Esophagus muscularis mucosa (tissue), 2 donors: ENCODE measurements around the gene CSRP3.

Experiments
- POLR2A ChIP-seq: fragments of 450-650 bp; IDR thresholded peaks from one replicate; pipeline ENCODE4 v1.6.1; 2017; ENCODE audit warnings: antibody characterized with exemption, moderate library complexity, mild to moderate bottlenecking, low read depth
- POLR2AphosphoS5 ChIP-seq, 2 donors: sonication (generic); formaldehyde crosslinking; IDR thresholded peaks; one replicate each; pipeline ENCODE4 v1.6.1; 2017; ENCODE audit warnings: antibody characterized with exemption in 2 of 2

DNA sequence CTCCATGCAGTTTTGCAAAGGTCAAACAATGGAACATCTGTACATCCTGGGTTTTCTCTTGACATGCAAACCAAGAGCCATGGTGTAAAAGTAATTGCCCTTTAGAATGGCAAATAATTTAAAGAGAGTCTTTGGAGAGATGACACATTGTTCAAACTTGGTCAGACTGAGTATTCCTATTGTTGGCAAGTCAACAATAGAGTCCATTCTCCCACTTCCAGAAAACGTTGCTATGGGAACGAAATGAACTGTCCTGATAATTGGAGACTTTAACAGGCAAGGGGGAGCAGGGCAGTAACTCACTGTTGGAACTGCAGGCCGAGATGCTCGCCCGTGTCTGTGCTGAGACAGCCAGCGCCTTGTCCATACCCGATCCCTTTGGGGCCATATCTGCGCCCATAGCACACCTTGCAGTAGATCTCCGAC is 13.9 kb downstream of the CSRP3 start:
- no peak for TF ChIP-seq POLR2AphosphoS5 (IDR thresholded peaks at IDR 0.05)
- TF ChIP-seq POLR2A, result no peak
